ENCODE results near the gene VLDLR.

Gene VLDLR

DNA sequence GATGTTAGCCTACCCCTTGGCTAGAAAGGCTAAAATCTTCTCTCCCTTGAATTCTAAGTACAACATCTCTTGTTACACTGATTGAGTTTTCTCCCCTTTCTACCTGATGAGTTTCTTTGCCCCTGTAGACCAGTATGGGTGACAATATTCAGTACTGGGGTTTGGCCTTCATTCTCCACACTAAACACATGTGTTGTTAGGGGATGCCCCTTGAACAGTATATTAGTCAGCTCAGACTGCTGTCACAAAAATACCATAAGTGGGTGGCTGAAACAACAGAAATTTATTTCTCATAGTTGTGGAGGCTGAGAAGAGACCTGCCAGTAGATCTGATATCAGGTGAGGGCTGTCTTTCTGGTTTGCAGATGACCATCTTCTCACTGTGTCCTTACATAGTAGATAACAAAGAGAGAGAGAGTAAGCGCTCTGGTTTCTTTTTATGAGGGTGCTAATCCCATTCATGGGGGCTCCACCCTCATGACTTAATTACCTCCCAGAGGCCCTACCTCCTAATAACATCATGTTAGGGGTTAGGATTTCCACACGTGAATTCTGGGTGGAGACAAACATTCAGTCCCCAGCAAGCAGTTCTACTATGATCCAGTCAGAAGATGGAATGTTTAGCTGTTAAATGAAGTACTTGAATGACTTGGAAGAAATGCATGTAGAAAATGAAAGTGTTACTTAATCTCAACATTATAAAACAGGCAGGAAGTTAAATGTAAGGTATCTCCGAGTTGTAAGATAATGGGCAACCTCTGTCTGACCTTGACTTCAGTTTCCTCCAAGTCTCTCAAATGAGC is 17.5 kb downstream of the VLDLR start:
- Histone ChIP-seq H3K9ac (ENCODE audit: low read length) (no peak overlapping the region), H3K9me3 (ENCODE audit: control insufficient read depth, low read depth, low read length) (no peaks in the 10 kb centered on the region), H3K27ac (ENCODE audit: low read length) (no peak overlapping the region), H3K27me3 (ENCODE audit: control insufficient read depth, insufficient read depth, low read length) (no peaks in the 10 kb centered on the region), H3K4me3 (ENCODE audit: low read length) (no peak overlapping the region), H3K36me3 (ENCODE audit: control insufficient read depth, low read depth, low read length) (peaks cover 52% of the 10 kb centered on the region), H3K4me1 (ENCODE audit: control insufficient read depth, low read depth, low read length) (no peaks in the 10 kb centered on the region)

GRCh38 chr9:2639786-2640185 is 18.2 kb downstream of the VLDLR start:
- Histone ChIP-seq H3K36me3 (ENCODE audit: control insufficient read depth, low read depth, low read length) (peaks cover 56% of the 10 kb centered on the region), H3K27me3 (ENCODE audit: control insufficient read depth, insufficient read depth, low read length) (no peaks in the 10 kb centered on the region), H3K27ac (ENCODE audit: low read length) (no peak overlapping the region), H3K4me3 (ENCODE audit: low read length) (no peak overlapping the region), H3K4me1 (ENCODE audit: control insufficient read depth, low read depth, low read length) (no peaks in the 10 kb centered on the region), H3K9me3 (ENCODE audit: control insufficient read depth, low read depth, low read length) (no peaks in the 10 kb centered on the region), H3K9ac (ENCODE audit: low read length) (no peak overlapping the region)

DNA sequence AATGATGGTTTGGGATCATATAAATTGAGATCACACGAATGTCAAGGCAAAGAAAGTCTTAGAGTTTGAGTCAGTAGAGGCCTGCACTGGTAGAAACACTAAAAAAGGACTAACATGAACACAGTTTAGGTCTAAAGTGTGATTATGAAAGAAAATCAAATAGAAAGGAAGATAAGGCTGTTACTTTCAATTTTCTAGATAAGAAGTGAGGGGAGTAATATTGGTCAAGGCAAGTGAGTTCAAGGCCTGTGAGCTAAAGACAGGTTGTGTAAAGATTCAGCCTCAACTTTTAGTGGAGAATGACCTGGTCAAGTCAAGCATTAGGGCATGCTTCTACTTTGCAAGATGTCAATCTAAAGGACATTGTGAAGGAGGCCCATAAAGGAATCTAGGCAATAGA is 19.0 kb downstream of the VLDLR start:
- no peak overlapping the region for H3K27ac ChIP-seq (ENCODE audit: low read length)
- H3K36me3 ChIP-seq (ENCODE audit: control insufficient read depth, low read depth, low read length), result peaks cover 60% of the 10 kb centered on the region
- no peaks in the 10 kb centered on the region for H3K27me3 ChIP-seq (ENCODE audit: control insufficient read depth, insufficient read depth, low read length)

GRCh38 chr9:2641033-2641432 is 19.4 kb downstream of the VLDLR start:
- Histone ChIP-seq H3K4me3 (ENCODE audit: low read length) (no peak overlapping the region), H3K27me3 (ENCODE audit: control insufficient read depth, insufficient read depth, low read length) (no peaks in the 10 kb centered on the region), H3K36me3 (ENCODE audit: control insufficient read depth, low read depth, low read length) (peaks cover 63% of the 10 kb centered on the region), H3K27ac (ENCODE audit: low read length) (no peak overlapping the region), H3K9ac (ENCODE audit: low read length) (no peak overlapping the region), H3K9me3 (ENCODE audit: control insufficient read depth, low read depth, low read length) (no peaks in the 10 kb centered on the region), H3K4me1 (ENCODE audit: control insufficient read depth, low read depth, low read length) (no peaks in the 10 kb centered on the region)

More for the DNA sequence above, 19.0 kb downstream of the VLDLR start:
- Histone ChIP-seq H3K9me3 (ENCODE audit: control insufficient read depth, low read depth, low read length) (no peaks in the 10 kb centered on the region), H3K9ac (ENCODE audit: low read length) (no peak overlapping the region), H3K4me3 (ENCODE audit: low read length) (no peak overlapping the region), H3K4me1 (ENCODE audit: control insufficient read depth, low read depth, low read length) (no peaks in the 10 kb centered on the region)

DNA sequence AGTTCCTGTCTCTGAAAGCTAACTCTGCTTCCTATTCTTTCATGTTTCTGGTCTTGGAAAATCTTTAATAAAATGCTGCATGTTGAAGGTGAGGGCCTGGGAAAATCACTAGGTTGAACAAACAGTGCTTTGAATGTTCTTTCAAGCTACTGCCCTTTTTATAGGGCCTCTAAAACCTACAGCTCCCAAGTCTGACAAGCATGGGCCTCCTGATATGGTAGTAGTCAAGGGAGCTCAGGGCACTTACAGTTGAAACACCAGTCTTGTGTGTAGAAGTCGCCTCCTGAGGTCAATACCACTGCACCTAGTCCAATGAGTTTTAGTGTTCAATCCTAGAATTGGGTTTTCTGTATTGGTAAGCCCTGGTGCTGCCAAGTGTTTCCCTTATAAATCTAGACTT is 20.5 kb downstream of the VLDLR start:
- H3K27ac ChIP-seq (ENCODE audit: low read length), result no peak overlapping the region
- H3K9ac ChIP-seq (ENCODE audit: low read length), result no peak overlapping the region
- H3K9me3 ChIP-seq (ENCODE audit: control insufficient read depth, low read depth, low read length), result no peaks in the 10 kb centered on the region
- no peaks in the 10 kb centered on the region for H3K27me3 ChIP-seq (ENCODE audit: control insufficient read depth, insufficient read depth, low read length)
- H3K4me3 ChIP-seq (ENCODE audit: low read length), result no peak overlapping the region
- H3K36me3 ChIP-seq (ENCODE audit: control insufficient read depth, low read depth, low read length), result peaks cover 68% of the 10 kb centered on the region
- H3K4me1 ChIP-seq (ENCODE audit: control insufficient read depth, low read depth, low read length), result no peaks in the 10 kb centered on the region

GRCh38 chr9:2645569-2645968 is 24.0 kb downstream of the VLDLR start:
- no peak overlapping the region for H3K4me3 ChIP-seq (ENCODE audit: low read length)
- no peak overlapping the region for H3K9ac ChIP-seq (ENCODE audit: low read length)
- peaks cover 84% of the 10 kb centered on the region for H3K36me3 ChIP-seq (ENCODE audit: control insufficient read depth, low read depth, low read length)
- H3K27ac ChIP-seq (ENCODE audit: low read length), result no peak overlapping the region
- no peaks in the 10 kb centered on the region for H3K9me3 ChIP-seq (ENCODE audit: control insufficient read depth, low read depth, low read length)
- H3K4me1 ChIP-seq (ENCODE audit: control insufficient read depth, low read depth, low read length), result no peaks in the 10 kb centered on the region
- no peaks in the 10 kb centered on the region for H3K27me3 ChIP-seq (ENCODE audit: control insufficient read depth, insufficient read depth, low read length)

- no peaks in the 10 kb centered on the region for H3K9me3 ChIP-seq (ENCODE audit: control insufficient read depth, low read depth, low read length)
- H3K9ac ChIP-seq (ENCODE audit: low read length), result no peak overlapping the region
- H3K27ac ChIP-seq (ENCODE audit: low read length), result no peak overlapping the region
- no peaks in the 10 kb centered on the region for H3K4me1 ChIP-seq (ENCODE audit: control insufficient read depth, low read depth, low read length)
- H3K4me3 ChIP-seq (ENCODE audit: low read length), result no peak overlapping the region
- H3K36me3 ChIP-seq (ENCODE audit: control insufficient read depth, low read depth, low read length), result peaks cover 49% of the 10 kb centered on the region
- H3K27me3 ChIP-seq (ENCODE audit: control insufficient read depth, insufficient read depth, low read length), result no peaks in the 10 kb centered on the region
These were observed 33.9 kb downstream of the VLDLR start for GRCh38 chr9:2655411-2655901.

DNA sequence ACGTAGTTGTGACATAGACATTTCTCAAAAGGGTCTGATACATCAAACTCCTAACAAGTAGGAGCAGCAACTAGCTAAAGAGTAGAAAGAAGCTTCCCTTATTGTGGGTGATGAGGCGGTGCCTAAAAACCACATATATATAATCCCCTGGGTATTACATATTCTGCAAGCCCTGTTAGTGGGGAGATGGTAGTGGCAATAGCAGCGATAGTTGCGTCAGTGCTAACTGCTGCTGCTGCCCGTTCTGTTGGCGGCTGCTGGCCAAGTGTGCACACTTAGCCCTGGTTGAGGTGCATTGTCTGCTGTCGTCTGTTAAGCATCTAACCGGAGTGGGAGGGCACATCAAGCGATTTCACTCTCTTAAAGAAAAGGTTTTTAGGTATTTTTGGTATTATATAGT is 35.8 kb downstream of the VLDLR start:
- H3K27me3 ChIP-seq (ENCODE audit: control insufficient read depth, insufficient read depth, low read length), result no peaks in the 10 kb centered on the region
- no peak overlapping the region for H3K4me3 ChIP-seq (ENCODE audit: low read length)
- no peak overlapping the region for H3K9ac ChIP-seq (ENCODE audit: low read length)
- H3K27ac ChIP-seq (ENCODE audit: low read length), result no peak overlapping the region
- H3K9me3 ChIP-seq (ENCODE audit: control insufficient read depth, low read depth, low read length), result no peaks in the 10 kb centered on the region
- no peaks in the 10 kb centered on the region for H3K4me1 ChIP-seq (ENCODE audit: control insufficient read depth, low read depth, low read length)
- peaks cover 29% of the 10 kb centered on the region for H3K36me3 ChIP-seq (ENCODE audit: control insufficient read depth, low read depth, low read length)

DNA sequence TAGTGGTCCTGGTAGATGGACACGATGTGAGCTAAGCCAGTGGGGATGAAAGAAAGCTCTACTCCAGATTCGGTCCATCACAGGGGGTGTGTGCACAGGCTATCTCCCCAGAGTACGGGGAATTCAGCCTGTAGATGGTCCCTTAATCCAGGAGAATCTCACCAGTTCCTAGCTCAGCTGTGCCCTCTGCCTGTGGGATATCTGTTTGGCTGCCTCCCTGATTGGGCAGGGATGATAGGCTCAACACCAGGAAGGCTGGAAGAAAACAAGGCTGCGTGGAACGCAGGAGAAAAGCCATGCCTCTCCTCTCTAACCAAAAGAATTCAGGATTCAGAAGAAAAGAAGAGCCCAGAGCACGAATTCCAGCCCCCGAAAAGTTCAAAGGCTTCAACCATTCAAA is 40.9 kb downstream of the VLDLR start:
- peaks cover 12% of the 10 kb centered on the region for H3K9me3 ChIP-seq (ENCODE audit: control insufficient read depth, low read depth, low read length)
- H3K27ac ChIP-seq (ENCODE audit: low read length), result no peak overlapping the region
- H3K36me3 ChIP-seq (ENCODE audit: control insufficient read depth, low read depth, low read length), result no peaks in the 10 kb centered on the region
- no peaks in the 10 kb centered on the region for H3K4me1 ChIP-seq (ENCODE audit: control insufficient read depth, low read depth, low read length)
- no peaks in the 10 kb centered on the region for H3K27me3 ChIP-seq (ENCODE audit: control insufficient read depth, insufficient read depth, low read length)
- H3K9ac ChIP-seq (ENCODE audit: low read length), result no peak overlapping the region
- no peak overlapping the region for H3K4me3 ChIP-seq (ENCODE audit: low read length)

GRCh38 chr9:2663461-2664173 is 42.0 kb downstream of the VLDLR start:
- no peaks in the 10 kb centered on the region for H3K4me1 ChIP-seq (ENCODE audit: control insufficient read depth, low read depth, low read length)
- H3K36me3 ChIP-seq (ENCODE audit: control insufficient read depth, low read depth, low read length), result no peaks in the 10 kb centered on the region
- no peaks in the 10 kb centered on the region for H3K27me3 ChIP-seq (ENCODE audit: control insufficient read depth, insufficient read depth, low read length)
- H3K27ac ChIP-seq (ENCODE audit: low read length), result no peak overlapping the region
- H3K9ac ChIP-seq (ENCODE audit: low read length), result no peak overlapping the region
- H3K4me3 ChIP-seq (ENCODE audit: low read length), result no peak overlapping the region
- peaks cover 12% of the 10 kb centered on the region for H3K9me3 ChIP-seq (ENCODE audit: control insufficient read depth, low read depth, low read length)

GRCh38 chr9:2664174-2665065 is 42.8 kb downstream of the VLDLR start:
- no peaks in the 10 kb centered on the region for H3K4me1 ChIP-seq (ENCODE audit: control insufficient read depth, low read depth, low read length)
- no peak overlapping the region for H3K4me3 ChIP-seq (ENCODE audit: low read length)
- H3K9ac ChIP-seq (ENCODE audit: low read length), result no peak overlapping the region
- H3K27ac ChIP-seq (ENCODE audit: low read length), result no peak overlapping the region
- H3K9me3 ChIP-seq (ENCODE audit: control insufficient read depth, low read depth, low read length), result peaks cover 12% of the 10 kb centered on the region
- no peaks in the 10 kb centered on the region for H3K27me3 ChIP-seq (ENCODE audit: control insufficient read depth, insufficient read depth, low read length)
- H3K36me3 ChIP-seq (ENCODE audit: control insufficient read depth, low read depth, low read length), result no peaks in the 10 kb centered on the region
